HCT116 (cell line): Measurements from ENCODE around the gene DEPDC1B.

ENCODE experiments used
- MAX ChIP-seq: IDR thresholded peaks from 2 replicates; pipeline ENCODE4 v1.6.1; 2012
- POLR2A ChIP-seq: IDR thresholded peaks from 2 replicates; pipeline ENCODE4 v1.7.0; 2011; ENCODE audit warnings: borderline replicate concordance; ENCODE audit not compliant: insufficient read depth, insufficient read length; ENCODE audit errors: extremely low read depth
- TF ChIP-seq, protein P1 (sequence below), 3 experiments: fragments of 200-600 bp in 1 of 3; sonication (generic) in 1 of 3; IDR thresholded peaks in 2 of 3; conservative IDR thresholded peaks in 1 of 3; 2 replicates each; pipeline ENCODE4 v1.5.1; 2012 to 2017; ENCODE audit warnings: low read depth in 2 of 3, low read length in 2 of 3, antibody characterized with exemption in 1 of 3, borderline replicate concordance in 1 of 3, control low read depth in 1 of 3, mild to moderate bottlenecking in 1 of 3, mixed read lengths in 1 of 3, mixed run types in 1 of 3, moderate library complexity in 1 of 3; ENCODE audit not compliant: insufficient read depth in 1 of 3
- TF ChIP-seq, protein P2 (sequence below): IDR thresholded peaks from 2 replicates; pipeline ENCODE4 v1.6.1; 2011; ENCODE audit warnings: mild to moderate bottlenecking, low read length, moderate library complexity; ENCODE audit not compliant: insufficient replicate concordance; ENCODE audit errors: extremely low read depth

GRCh38 chr5:60727033-60727679 lies 27.2 kb upstream of the DEPDC1B start:
- TF ChIP-seq, protein P1, sequence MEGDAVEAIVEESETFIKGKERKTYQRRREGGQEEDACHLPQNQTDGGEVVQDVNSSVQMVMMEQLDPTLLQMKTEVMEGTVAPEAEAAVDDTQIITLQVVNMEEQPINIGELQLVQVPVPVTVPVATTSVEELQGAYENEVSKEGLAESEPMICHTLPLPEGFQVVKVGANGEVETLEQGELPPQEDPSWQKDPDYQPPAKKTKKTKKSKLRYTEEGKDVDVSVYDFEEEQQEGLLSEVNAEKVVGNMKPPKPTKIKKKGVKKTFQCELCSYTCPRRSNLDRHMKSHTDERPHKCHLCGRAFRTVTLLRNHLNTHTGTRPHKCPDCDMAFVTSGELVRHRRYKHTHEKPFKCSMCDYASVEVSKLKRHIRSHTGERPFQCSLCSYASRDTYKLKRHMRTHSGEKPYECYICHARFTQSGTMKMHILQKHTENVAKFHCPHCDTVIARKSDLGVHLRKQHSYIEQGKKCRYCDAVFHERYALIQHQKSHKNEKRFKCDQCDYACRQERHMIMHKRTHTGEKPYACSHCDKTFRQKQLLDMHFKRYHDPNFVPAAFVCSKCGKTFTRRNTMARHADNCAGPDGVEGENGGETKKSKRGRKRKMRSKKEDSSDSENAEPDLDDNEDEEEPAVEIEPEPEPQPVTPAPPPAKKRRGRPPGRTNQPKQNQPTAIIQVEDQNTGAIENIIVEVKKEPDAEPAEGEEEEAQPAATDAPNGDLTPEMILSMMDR (IDR thresholded peaks at IDR 0.05 in 2 of 3, conservative IDR thresholded peaks at IDR 0.05 in 1 of 3; ENCODE audit: borderline replicate concordance in 1 of 3, insufficient read depth in 1 of 3, low read depth in 2 of 3, low read length in 2 of 3) = no peak
- TF ChIP-seq, protein P2, sequence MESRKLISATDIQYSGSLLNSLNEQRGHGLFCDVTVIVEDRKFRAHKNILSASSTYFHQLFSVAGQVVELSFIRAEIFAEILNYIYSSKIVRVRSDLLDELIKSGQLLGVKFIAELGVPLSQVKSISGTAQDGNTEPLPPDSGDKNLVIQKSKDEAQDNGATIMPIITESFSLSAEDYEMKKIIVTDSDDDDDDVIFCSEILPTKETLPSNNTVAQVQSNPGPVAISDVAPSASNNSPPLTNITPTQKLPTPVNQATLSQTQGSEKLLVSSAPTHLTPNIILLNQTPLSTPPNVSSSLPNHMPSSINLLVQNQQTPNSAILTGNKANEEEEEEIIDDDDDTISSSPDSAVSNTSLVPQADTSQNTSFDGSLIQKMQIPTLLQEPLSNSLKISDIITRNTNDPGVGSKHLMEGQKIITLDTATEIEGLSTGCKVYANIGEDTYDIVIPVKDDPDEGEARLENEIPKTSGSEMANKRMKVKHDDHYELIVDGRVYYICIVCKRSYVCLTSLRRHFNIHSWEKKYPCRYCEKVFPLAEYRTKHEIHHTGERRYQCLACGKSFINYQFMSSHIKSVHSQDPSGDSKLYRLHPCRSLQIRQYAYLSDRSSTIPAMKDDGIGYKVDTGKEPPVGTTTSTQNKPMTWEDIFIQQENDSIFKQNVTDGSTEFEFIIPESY = no peak
- TF ChIP-seq POLR2A = no peak
- TF ChIP-seq MAX = no peak
